Stimulated activated CD4-positive, alpha-beta T cell treated with anti-CD3 and anti-CD28 coated beads, Interleukin-12 subunit alpha, Interleukin-12 subunit beta, amount 100 ng/mL, for 24 hours (primary cell): ENCODE measurements around the gene NDUFC1.
"Not testable (repeated sequence)": the region's sequence is repeated elsewhere in the genome, so short reads cannot be mapped to it uniquely, and the experiment has no call there.

Experiments used
- DNase-seq, 2 experiments: peaks; one replicate each; pipeline ENCODE4 v3.0.0-alpha.2; 2020; ENCODE audit warnings: low read depth in 2 of 2

The NDUFC1 gene

GRCh38 chr4:139299536-139299935 is 2.7 kb downstream of the NDUFC1 start:
- no peak for DNase-seq

- no peak for DNase-seq
Observed at GRCh38 chr4:139297001-139297410, 5.3 kb downstream of the NDUFC1 start.

GRCh38 chr4:139295942-139296299 is 6.4 kb downstream of the NDUFC1 start:
- no peak for DNase-seq

GRCh38 chr4:139295206-139295941 is 6.9 kb downstream of the NDUFC1 start:
- DNase-seq = peak; percentile 94 to 99

- DNase-seq = no peak
Observed at GRCh38 chr4:139286186-139286698, 16.0 kb downstream of the NDUFC1 start.

- no peak for DNase-seq
Observed at GRCh38 chr4:139282721-139283075, 19.6 kb downstream of the NDUFC1 start.

GRCh38 chr4:139282065-139282720 is 20.1 kb downstream of the NDUFC1 start:
- no peak for DNase-seq

GRCh38 chr4:139279760-139280620 is 22.3 kb downstream of the NDUFC1 start, which contains the start of gene MGARP:
MGARP (minus strand) TSS chr4:139280225; CDS start chr4:139280158, 67 bp downstream.
- no peak for DNase-seq

- no peak for DNase-seq
Observed at GRCh38 chr4:139278912-139279759, 23.1 kb downstream of the NDUFC1 start.

GRCh38 chr4:139278485-139278884 is 23.8 kb downstream of the NDUFC1 start:
- no peak for DNase-seq

GRCh38 chr4:139275281-139275735 is 27.0 kb downstream of the NDUFC1 start:
- no peak for DNase-seq

- no peak for DNase-seq
Observed at GRCh38 chr4:139274790-139275189, 27.5 kb downstream of the NDUFC1 start.

GRCh38 chr4:139273835-139274234 is 28.4 kb downstream of the NDUFC1 start:
- no peak for DNase-seq

GRCh38 chr4:139267301-139267700 is 35.0 kb downstream of the NDUFC1 start:
- DNase-seq = no peak

- DNase-seq = peak; percentile 61 to 77
Observed at GRCh38 chr4:139266583-139267257, 35.6 kb downstream of the NDUFC1 start.

- no peak for DNase-seq
Observed at GRCh38 chr4:139266208-139266582, 36.1 kb downstream of the NDUFC1 start.

- DNase-seq = no peak
Observed at GRCh38 chr4:139265654-139266053, 36.6 kb downstream of the NDUFC1 start.

- DNase-seq = no peak
Observed at GRCh38 chr4:139256349-139256748, 45.9 kb downstream of the NDUFC1 start.

GRCh38 chr4:139255581-139255980 is 46.7 kb downstream of the NDUFC1 start:
- DNase-seq = not testable (repeated sequence)

- no peak for DNase-seq
Observed at GRCh38 chr4:139253713-139254112, 48.6 kb downstream of the NDUFC1 start.

- DNase-seq = no peak
Observed at GRCh38 chr4:139253046-139253445, 49.2 kb downstream of the NDUFC1 start.
